22Rv1 (cell line): Measurements from ENCODE around the gene HOXA2.

Source experiments
- CTCF ChIP-seq: fragments of 450-650 bp; IDR thresholded peaks from 2 replicates; pipeline ENCODE4 v1.5.1; 2017; ENCODE audit warnings: mild to moderate bottlenecking
- ZFX ChIP-seq: fragments of 450-650 bp; IDR thresholded peaks from 2 replicates; pipeline ENCODE4 v1.6.1; 2017; ENCODE audit warnings: antibody characterized with exemption, borderline replicate concordance

- no peak for TF ChIP-seq CTCF
- TF ChIP-seq ZFX, result no peak
These were observed 47.5 kb upstream of the HOXA2 start for GRCh38 chr7:27149842-27150567.
